Measurements from ENCODE around the gene RAB11FIP4.
A peak's percentile ranks its signal among the peaks of the same experiment; 100 is the strongest.

The RAB11FIP4 gene

GRCh38 chr17:31466096-31466760 lies 74.8 kb downstream of the RAB11FIP4 start:
- DNase-seq = no peak

GRCh38 chr17:31467502-31468256 lies 76.2 kb downstream of the RAB11FIP4 start:
- DNase-seq = no peak

GRCh38 chr17:31469959-31470358 lies 78.5 kb downstream of the RAB11FIP4 start:
- no peak for DNase-seq

GRCh38 chr17:31470592-31470991 lies 79.1 kb downstream of the RAB11FIP4 start:
- DNase-seq = no peak

GRCh38 chr17:31472137-31472536 lies 80.7 kb downstream of the RAB11FIP4 start:
- no peak for DNase-seq

- no peak for DNase-seq
Measured at GRCh38 chr17:31475378-31476162, 84.1 kb downstream of the RAB11FIP4 start.

- DNase-seq = no peak
Measured at GRCh38 chr17:31476525-31477416, 85.3 kb downstream of the RAB11FIP4 start.

- DNase-seq = no peak
Measured at GRCh38 chr17:31477417-31478055, 86.1 kb downstream of the RAB11FIP4 start.

GRCh38 chr17:31479062-31479408 lies 87.6 kb downstream of the RAB11FIP4 start:
- no peak for DNase-seq

GRCh38 chr17:31479524-31479923 lies 88.0 kb downstream of the RAB11FIP4 start:
- no peak for DNase-seq

GRCh38 chr17:31480067-31480466 lies 88.6 kb downstream of the RAB11FIP4 start:
- DNase-seq = no peak

GRCh38 chr17:31480904-31481782 lies 89.7 kb downstream of the RAB11FIP4 start:
- DNase-seq = no peak

- DNase-seq = no peak
Measured at GRCh38 chr17:31481783-31482081, 90.3 kb downstream of the RAB11FIP4 start.

GRCh38 chr17:31484821-31485220 lies 93.3 kb downstream of the RAB11FIP4 start:
- no peak for DNase-seq

GRCh38 chr17:31486351-31487062 lies 95.0 kb downstream of the RAB11FIP4 start:
- no peak for DNase-seq

GRCh38 chr17:31487063-31487647 lies 95.7 kb downstream of the RAB11FIP4 start:
- no peak for DNase-seq

GRCh38 chr17:31487648-31488263 lies 96.3 kb downstream of the RAB11FIP4 start:
- DNase-seq = peak; percentile 95

GRCh38 chr17:31488264-31488981 lies 96.9 kb downstream of the RAB11FIP4 start:
- DNase-seq = no peak

- DNase-seq = no peak
Measured at GRCh38 chr17:31488982-31489294, 97.5 kb downstream of the RAB11FIP4 start.

Measured in stimulated activated CD4-positive, alpha-beta T cell treated with anti-CD3 and anti-CD28 coated beads, Interleukin-12 subunit alpha, Interleukin-12 subunit beta, amount 100 ng/mL, for 4 hours (primary cell).